ENCODE results near the gene GPR35. TPM values are rescaled to one million over a fixed set of nuclear protein-coding genes. Genes with fewer than 3 reads are reported as not detected.

The GPR35 gene
- total RNA-seq, 1 donor from 2014 or later, result 0.13 TPM

DNA sequence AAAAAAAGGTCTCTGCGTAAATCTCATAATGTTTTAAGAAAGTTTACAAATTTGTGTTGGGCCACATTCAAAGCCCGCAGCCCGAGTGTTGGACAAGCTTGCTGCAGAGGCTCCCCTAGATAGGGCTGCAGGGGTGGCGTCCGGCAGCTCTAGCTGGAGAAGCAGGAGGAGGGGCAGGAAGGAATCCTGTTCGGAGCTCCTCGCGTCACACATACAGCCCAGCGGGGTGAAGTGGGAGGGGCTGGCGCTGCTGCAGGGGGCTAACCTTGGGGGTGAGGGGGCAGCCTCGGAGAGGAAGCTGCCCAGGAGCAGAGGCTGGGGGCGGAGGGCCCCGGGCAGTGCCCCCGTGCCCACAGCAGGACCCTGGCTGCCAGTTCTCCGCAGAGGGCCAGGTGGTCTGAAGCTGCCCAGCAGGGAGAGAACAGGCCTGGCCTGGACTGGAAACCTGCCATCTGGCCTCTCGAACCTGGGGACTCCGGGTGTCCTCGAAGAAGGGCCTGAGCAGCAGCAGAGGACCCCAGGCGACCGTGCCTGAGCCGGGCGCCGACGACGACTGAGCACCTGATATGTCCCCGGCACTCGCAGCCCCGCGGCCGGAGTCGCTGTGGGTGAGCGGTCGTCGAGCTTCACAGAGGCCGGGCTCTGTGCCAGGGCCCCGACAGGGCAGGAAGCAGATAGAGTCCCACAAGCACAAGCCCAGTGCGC lies 2.6 kb upstream of the GPR35 start:
- peak; percentile 22 to 52 for DNase-seq (ENCODE audit: low read depth in 2 of 2)

- DNase-seq (ENCODE audit: low read depth in 2 of 2), result no peak
Measured at GRCh38 chr2:240623531-240624010, 1.7 kb upstream of the GPR35 start.

- no peak for DNase-seq (ENCODE audit: low read depth in 2 of 2)
Measured at GRCh38 chr2:240624011-240624949, 1.0 kb upstream of the GPR35 start.

- DNase-seq (ENCODE audit: low read depth in 2 of 2), result no peak
Measured at GRCh38 chr2:240626531-240627300, 1.4 kb downstream of the GPR35 start.

DNA sequence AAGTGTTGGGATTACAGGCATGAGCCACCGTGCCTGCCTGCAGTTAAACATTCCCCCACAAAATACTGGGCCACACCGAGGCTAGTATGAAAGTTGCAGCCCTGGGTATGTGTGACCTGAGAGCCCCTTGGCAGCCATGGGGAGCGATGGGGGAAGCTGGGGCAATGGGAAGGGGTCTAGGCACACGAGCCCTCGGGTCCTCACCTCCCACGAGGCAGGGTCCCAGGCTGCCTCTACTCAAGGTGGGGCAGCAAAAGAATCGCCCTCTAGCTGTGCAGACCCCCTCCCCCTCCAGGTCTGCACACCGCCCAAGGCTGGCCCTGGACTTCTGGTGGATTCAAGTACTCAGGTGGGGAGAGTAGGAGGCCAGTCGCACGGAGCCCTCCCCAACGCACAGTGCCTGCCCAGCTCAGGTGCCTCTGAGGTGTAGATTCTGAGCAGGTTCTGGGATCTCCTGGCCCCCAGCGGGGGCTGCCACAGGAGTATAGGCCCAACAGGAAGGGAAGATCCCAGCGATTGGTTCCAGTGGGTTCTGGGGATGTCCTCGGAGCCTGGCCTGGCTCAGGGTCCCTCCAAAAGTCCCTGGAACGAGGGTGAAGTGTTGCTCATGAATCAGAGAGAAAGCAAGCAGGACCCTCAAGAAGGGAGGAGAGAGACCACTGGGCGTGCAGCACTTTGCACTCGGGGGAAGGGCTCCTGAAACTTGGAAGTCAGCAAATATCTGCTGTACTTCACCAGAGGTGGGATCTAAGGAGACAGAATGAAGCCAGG lies 2.6 kb downstream of the GPR35 start:
- DNase-seq (ENCODE audit: low read depth in 2 of 2), result no peak

DNA sequence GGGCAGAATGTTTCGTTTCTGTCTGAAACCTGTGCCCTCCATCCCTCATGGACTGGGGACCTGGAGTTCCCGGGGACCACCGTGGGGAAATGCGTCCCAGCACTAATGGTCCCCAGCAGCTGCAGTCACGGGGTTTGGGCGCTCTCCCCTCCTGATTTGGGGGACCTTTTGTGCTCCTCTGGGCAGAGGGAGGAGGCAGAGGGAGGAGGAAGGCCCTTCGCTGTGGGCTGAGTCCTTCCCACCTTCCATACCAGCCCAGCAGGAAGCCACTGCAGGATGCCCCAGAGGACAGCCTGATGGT lies 3.2 kb downstream of the GPR35 start:
- DNase-seq (ENCODE audit: low read depth in 2 of 2), result no peak

GRCh38 chr2:240628808-240629618 lies 3.7 kb downstream of the GPR35 start:
- no peak for DNase-seq (ENCODE audit: low read depth in 2 of 2)

- no peak for DNase-seq (ENCODE audit: low read depth in 2 of 2)
Measured at GRCh38 chr2:240629619-240629967, 4.3 kb downstream of the GPR35 start.

GRCh38 chr2:240629968-240630770 lies 4.9 kb downstream of the GPR35 start:
- DNase-seq (ENCODE audit: low read depth in 2 of 2), result no peak

DNA sequence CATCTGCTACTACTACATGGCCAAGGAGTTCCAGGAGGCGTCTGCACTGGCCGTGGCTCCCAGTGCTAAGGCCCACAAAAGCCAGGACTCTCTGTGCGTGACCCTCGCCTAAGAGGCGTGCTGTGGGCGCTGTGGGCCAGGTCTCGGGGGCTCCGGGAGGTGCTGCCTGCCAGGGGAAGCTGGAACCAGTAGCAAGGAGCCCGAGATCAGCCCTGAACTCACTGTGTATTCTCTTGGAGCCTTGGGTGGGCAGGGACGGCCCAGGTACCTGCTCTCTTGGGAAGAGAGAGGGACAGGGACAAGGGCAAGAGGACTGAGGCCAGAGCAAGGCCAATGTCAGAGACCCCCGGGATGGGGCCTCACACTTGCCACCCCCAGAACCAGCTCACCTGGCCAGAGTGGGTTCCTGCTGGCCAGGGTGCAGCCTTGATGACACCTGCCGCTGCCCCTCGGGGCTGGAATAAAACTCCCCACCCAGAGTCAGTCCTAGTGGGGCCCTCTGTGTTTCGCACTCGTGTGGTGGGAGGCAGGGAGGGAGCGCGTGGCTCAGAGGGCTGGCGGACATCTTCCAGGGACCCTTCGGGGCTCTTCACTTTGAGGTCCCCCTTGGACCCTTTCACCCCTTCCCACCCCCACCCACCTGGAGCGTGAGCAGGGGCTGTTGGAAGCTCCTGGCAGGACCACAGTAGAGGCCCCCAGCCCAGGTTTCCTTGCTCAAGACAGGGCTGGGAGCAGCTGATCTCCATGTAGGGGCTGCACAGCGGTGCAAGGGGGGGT lies 5.7 kb downstream of the GPR35 start:
- DNase-seq (ENCODE audit: low read depth in 2 of 2), result no peak

DNA sequence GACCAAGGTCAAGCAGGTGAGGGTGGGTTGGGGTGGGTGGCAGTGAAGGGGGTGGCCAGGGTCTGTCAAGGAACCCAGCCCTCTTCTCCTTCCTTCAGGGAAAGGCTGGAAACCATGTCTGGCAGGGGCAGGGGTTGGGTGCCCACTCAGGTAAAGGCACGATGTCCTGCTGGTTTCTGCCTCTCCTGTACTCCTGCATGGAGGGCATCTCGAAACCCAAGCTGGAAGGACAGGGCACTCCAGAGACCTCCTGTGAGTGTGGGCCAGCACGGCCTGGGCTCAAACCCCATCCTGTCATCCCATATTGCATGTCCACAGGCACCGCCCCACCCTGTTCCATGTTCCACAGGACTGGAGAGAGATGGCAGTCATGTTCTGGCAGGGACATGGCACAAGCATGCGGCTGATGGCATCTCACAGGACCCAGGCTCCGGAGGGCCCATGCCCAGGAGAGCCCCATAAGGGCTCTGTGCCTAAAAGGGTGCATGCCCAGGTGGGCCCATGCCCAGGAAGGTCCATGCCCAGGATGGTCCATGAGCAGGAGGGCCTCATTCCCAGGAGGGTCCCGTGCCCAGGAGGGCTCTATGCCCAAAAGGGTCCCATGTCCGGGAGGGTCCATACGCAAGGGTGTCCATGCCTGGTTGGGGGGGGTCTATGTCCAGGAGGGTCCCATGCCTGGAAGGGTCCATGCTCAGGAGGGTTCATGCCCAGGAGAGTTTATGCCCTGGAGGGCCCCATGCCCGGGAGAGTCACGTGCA lies 6.4 kb downstream of the GPR35 start:
- no peak for DNase-seq (ENCODE audit: low read depth in 2 of 2)

DNA sequence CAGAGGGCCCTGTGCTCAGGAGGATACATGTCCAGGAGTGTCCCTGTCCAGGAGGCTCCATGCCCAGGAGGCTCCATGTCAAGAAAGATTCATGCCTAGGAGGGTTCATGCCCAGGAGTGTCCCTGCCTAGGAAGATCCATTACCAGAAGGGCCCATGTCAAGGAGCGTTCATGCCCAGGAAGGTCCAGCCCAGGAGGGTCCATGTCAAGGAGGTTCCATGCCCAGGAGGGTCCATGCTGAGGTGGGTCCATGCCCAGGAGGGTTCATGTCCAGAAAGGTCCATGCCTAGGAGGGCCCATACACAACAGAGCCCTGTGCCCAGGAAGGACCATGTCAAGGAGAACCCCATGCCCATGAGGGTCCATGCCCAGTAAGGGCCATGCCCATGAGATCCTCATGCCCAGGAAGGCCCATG lies 7.0 kb downstream of the GPR35 start:
- no peak for DNase-seq (ENCODE audit: low read depth in 2 of 2)

GRCh38 chr2:240635121-240635997 lies 10.1 kb downstream of the GPR35 start:
- no peak for DNase-seq (ENCODE audit: low read depth in 2 of 2)

DNA sequence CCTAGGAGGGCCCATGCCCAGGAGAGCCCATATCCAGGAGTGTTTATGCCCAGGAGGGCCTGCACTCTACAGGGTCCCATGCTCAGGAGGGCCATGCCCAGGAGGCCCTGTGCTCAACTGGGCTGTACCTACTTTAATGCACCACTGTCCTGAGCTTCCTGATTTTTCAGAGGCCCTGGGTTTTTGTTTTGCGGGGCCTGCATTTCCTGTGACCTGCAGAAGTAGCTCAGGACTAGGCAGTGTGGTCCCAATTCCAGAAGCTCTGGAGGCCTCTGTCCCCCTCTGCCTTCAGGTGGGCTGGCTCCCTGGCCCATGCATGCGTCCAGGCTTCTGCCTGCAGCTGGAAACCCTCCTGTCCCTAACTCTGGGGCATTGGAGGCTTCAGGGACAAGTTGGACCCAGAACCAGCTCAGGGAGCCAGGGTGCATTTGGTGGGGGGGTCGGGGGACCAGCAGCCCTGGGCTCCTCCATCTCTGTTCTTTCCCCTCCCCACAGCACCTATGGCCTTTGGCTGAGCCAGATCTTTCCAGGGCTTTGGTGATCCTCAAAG lies 10.8 kb downstream of the GPR35 start:
- no peak for DNase-seq (ENCODE audit: low read depth in 2 of 2)

GRCh38 chr2:240636563-240637115 lies 11.4 kb downstream of the GPR35 start:
- no peak for DNase-seq (ENCODE audit: low read depth in 2 of 2)

GRCh38 chr2:240637116-240637900 lies 12.0 kb downstream of the GPR35 start:
- DNase-seq (ENCODE audit: low read depth in 2 of 2), result no peak
